GDM1 (cell line): ENCODE measurements around the gene PHACTR1.
"Not testable (repeated sequence)": the region's sequence is repeated elsewhere in the genome, so short reads cannot be mapped to it uniquely, and the experiment has no call there.

ENCODE experiments used
- DNase-seq: peaks from one replicate; lab custom pipeline; 2025; lab: John Stamatoyannopoulos, UW

Gene PHACTR1

DNA sequence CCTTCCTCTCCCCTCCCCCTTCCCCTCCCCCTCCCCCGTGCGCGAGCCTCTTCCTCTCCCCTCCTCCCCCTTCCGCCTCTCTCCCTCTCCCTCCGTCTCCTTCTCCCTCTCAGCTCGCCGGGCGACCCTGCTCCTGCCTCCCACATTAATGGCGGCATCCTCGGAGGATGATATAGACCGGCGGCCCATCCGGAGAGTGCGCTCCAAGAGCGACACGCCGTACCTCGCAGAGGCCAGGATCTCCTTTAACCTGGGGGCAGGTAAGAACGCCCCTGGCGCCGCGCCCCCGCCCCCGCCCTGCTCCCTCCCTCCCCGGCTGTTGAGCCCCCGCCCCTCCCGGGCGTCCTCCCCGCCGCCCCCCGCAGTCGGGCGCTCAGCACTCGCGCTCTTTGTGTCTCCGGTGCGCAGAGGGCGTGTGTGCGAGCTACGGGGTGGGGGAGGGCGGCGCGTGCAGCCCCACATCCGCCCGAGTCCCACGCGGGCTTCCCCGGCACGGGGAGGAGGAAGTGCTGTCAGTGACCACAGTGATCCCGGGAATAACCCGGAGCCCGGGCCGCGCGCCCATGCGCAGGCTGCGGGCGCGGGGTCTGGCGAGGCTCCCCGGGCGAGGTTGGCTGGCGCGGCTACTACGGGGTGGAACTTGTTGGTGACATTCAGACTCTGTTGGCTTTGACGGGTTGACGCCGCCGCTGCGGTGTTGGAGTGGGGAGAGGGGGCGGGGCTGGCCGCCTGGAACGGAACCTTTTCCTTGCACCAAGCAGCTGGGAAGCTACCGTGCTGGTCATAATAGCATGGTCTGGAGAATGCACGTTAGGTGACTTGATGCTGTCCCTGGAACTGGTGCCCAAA lies 33.2 kb downstream of the PHACTR1 start:
- no peak for DNase-seq

DNA sequence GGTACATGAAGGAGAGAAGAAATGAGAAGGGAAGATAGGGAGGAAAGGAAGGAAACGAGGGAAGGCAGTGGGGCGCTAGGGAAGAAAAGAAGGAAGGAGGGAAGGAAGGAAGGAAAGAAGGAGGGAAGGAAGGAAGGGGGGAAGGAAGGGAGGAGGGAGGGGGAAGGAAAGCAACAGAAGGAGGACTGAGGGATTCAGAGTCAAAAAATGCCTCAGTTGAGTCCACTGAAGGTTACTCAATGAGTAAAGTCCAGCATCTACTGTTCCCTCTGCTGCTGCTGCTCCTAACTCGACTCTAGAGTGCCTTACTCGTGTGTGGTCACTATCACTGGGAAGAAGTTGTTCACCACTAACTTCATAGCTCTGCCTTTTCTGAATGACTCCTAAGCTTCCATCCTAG lies 33.8 kb downstream of the PHACTR1 start:
- no peak for DNase-seq

DNA sequence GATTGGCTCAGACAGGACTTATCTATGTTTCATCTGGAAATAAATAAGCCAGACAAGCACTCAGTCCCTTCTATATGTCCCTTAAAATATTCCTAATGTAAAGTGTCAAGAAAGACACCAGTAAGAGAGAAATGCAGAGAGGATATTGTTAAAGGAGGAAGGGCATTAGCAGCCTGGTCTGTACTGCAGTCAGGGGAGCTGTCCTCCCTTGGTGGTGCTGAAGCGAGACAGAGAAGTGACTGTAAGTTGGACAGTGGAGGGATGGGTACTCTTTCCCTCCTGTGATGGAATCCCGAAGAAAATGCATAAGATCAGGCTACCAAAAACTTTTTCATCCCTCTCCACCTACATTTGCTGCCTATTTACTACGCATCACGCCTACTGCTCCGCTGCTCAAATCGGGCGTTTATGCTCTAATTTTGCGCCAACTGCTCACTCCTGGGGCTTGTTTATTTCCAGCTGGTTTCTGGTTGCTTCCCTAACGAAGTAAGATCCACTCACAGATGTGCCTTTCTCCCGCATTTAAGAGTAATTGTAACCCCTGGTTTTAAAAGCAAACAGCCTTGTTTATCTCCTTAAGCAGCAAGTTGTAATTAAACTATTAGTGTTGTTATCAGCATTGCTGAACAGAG lies 35.2 kb downstream of the PHACTR1 start:
- peak; percentile 18 for DNase-seq

DNA sequence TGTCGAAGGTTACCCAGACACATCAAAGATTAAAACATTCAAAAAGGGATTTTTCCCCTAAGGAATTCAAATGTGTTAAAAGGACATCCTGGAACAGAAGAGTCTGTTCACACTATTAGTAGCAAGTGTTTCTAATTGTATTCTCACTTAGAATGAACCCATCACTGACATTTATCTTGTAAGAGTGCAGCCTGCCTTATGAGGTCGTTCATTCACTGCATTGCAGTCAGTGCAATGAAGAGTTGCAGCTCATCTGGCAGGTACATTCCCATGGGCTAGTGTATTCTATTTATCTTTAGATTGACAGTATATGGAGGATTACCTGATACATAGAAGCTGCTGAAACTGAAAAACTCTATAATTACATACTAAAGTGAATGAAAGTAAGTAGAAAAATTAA lies 36.5 kb downstream of the PHACTR1 start:
- DNase-seq: no peak

DNA sequence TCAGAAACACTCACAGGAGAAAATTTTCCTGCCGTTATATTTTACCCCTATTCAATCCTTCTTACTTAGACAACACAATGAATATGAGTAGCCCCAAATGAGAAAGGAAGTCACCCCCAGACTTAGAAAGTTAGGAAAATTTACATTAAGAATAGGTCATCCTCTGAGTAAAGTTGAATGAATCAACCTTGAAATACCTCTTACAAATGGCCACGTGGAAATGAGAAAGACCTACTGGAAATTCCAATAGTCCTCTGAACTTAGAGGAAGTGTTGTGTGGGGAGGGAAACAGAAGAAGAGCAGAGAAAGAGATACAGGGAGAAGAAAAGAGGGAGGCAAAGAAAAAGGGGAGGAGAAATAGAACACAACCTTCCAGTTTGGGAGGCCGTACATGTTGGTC lies 43.7 kb downstream of the PHACTR1 start:
- DNase-seq: no peak

DNA sequence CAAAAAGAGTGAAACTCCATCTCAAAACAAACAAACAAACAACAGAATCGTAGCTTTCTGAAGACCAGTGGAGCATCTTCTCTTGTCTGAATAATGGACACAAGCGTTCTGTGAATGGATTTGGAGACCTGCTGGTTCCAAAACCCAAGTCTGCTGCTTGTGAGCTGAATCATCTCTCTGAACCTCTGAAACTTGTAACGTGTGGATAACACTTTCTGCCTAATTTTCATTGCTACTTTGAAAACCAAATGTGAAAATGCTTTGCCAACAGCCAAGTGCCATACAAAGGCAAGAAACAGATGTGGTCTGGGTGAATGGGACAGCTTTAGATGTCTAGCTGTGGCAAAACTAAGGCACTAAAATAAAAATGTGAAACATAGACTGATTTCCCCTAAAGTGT lies 44.3 kb downstream of the PHACTR1 start:
- no peak for DNase-seq

DNA sequence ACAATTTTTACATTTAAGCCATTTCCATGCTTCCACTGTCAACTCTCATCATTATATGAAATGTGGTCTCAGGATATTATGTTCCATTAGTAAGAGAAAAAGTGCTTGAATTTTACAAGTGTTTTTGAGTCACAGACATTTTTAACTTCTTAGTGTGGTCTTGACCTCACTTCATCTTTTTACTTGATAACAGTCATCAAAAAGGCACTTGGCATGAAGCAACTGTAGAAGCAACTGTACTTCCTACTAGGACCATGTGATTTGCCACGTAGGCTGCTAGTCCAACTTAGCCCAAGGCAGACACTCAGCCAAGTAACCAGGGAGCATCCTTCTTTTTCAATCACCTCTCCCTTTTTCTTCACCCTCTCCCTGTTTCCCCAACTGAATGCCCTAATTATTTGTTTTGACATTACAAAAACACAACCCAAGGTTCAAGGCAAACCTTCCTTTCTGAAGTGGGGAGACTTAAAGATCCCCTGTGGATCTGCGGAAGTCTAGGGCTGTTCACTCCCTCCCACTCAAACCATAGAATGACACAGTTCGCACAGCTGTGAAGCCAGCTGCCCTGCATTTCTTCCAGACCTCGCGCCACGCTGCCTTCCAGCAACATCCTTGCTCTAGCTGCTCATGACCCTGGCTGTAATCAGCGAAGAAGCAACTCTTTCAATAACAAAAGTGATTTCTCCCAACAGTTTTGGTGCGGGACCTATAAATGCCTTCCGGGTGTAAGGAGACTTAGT lies 45.0 kb downstream of the PHACTR1 start:
- DNase-seq: no peak

DNA sequence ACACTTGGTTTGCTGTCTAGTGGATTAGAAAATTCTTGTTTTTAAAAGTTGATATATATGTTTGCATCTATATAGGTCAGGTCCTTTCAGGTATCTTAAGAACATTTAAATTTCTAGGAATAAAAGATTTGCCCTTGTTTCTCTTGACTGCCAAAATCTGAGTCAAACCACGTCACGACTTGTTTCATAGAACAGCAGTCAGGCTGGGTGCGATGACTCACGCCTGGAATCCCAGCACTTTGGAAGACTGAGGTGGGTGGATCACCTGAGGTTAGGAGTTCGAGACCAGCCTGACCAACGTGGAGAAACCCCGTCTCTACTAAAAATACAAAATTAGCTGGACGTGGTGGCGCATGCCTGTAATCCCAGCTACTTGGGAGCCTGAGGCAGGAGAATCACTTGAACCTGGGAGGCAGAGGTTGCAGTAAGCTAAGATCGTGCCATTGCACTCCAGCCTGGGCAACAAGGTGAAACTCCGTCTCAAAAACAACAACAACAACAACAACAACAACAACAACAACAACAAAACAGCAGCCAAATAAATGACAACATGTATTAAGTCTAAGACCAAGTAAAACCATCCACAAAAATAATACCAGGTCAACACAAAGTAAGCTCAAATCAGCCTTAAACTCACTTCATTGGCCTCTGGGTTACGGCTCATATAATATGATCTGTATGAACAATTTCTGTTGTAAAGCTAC lies 46.3 kb downstream of the PHACTR1 start:
- DNase-seq: not testable (repeated sequence)

DNA sequence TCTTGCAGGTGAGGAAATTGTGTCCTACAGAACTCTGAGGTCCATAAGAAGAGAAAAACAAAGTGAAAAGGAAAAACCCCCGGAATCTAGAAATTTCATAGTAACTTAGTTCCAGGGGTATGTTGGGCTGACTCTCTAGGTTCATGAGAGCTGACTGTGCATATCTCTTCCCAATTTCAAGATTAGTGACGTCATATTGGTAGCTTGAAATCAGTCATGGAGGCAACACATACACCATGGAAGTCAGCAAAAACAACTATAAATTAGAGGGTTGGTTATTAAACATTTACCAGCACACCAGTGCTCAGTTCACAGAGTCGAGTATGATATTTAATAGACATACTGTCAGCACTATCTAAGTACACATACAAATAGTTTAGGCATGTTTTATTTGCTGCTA lies 49.8 kb downstream of the PHACTR1 start:
- DNase-seq: no peak

DNA sequence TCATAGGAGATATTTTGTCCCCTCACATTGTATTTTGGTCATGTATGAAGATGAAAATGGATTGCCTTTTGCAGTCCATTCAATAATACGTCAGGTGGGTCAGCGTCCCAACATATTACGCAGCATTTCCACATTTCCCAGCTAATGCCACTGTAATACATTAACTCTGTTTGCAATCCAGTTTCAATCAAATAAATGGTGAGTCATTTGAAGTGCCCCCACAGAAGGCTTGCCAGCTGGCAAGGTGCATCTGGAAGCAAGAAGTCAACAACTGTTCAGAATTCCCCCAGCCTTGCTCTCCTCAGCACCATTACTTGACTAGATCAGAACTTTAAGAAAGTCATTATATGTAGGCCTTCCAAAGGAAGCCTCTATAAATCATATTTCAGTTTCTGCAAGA lies 50.4 kb downstream of the PHACTR1 start:
- no peak for DNase-seq

DNA sequence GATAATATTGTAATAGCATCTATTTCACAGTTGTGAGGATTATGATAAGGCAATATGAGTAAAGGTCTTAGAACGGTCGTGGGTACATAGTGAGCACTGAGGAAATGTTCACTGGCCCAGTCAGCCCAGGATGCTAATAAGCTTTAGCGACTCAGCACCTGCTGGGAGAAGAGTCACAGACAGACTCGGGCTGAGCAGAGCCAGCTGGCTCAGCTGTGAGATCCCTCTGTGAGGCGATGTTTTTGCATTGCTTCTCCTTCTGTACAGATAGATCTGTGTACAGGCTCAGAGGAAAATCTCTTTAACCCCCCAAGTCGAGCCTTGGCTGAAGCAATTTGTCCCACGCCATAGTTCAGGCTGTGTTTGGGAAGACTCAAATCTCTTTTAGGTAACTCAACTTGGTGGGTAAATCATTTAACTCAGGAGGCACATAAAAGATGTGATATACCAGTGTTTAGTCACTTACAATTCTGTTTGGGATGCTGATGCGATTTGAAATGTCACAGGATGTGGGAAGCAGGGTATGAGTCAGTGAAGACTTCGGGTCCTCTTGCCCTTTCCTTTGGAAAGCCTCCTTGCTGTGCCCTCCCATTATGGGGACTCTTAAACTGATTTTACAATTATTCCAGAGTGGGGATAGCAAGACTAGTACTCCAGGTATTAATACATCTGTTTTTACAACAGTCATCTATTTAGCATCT lies 53.1 kb downstream of the PHACTR1 start:
- no peak for DNase-seq

DNA sequence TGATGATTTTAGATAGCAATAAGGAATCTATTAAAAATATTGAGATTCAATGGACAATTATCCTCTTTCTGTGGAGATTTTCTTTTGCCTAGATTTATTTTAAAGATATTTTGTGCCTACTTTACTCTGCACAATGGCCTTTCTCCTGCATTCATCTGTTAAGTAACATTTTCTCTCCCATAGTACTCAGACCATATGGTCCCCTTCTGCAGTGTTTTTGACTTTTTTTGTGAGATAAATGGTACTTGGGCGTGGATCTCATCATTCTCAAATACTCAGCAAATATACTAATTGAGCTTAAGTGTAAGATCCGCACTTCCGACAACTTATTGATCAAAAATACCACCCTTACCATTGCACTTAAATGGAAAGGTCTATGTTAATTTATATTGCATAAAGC lies 55.8 kb downstream of the PHACTR1 start:
- DNase-seq: no peak

DNA sequence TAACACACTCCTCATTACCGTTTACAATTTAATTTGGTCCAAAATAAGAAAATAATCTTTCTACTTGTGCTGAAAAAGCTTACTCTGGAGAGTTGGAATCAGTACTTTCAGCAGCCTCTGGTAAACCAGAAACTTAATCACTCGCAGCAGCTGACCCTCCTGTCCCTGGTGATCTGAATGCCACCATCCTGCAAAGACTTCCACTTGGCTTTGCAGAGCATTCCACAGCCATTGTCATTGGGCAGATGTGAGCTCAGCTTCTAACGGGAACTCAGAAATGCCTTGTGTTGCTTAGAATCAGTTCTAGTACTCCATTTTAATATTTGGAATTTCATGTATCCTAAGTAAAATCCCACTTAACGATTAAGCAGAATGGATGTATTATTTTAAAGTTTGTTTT lies 59.7 kb downstream of the PHACTR1 start:
- no peak for DNase-seq

DNA sequence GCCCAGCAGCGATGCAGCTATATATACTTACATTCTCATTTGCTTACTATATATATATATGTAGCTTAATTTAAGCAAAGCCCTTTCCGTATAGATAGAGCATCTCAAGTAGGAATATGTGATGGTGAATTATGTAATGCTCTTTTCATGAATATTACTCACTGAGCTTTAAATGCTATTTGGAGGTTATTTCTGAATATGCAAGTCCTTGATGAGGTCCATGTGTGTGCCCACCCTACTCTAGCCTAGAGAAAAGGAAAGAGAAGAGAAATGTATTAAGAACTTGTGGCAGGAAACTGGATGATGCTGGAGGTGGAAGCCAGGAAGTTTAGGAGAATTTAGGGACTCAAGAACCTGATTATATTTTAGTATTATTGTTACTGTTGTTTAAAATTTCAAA lies 63.2 kb downstream of the PHACTR1 start:
- no peak for DNase-seq

DNA sequence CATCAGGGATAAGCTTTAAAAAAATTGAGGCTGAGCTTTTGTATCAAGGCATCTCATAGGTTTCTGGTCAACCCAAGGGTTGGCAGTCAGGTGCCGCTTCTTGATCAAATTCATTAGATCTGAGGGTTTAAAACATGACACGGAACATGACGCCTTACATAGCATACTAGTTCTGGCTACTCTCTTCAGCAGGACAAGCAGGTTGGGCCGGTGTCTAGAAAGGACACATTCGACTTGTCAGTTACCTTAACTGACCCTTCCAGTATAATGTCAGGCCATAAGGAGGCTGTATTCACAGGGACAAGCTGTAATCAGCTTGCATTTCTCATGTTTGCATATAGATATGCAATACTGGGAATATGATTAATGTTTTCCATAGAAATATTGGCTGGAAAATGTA lies 65.6 kb downstream of the PHACTR1 start:
- DNase-seq: no peak

DNA sequence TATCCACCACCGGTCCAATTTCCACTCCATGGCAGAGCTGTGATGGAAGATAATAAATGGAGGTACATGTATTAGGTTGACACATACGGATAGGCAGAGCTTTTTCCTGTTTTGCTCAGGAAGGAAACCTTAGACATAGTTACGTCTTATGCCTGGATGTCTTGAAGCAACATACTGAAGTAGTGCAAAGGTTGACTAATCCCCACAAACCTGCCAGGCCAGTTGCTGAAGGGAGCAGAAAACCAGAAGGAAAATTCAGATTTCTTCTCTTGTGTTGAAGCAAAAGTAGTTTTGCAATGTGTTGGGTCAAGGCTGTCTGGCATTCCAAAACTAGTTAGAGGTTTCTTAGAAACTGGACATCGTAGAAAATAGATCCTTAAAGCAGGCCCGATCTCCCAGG lies 68.7 kb downstream of the PHACTR1 start:
- no peak for DNase-seq

DNA sequence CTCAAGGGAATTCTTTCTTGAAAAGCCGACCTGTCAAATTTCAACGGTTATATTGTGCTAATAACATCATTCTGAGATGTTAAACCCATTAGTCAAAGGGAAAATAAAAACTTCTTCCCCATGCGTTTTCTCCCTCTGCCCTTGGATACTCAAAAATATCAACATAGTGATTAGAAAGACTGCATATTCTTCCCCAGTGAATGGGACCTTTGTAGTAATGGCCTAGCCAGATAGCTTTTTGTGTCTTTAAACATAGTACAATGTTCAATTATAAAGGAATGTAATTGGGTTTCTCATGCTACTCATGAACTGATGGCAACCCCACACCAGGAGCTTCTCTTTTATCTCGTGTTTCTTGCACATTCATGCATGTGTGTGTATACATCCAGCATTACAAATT lies 69.4 kb downstream of the PHACTR1 start:
- no peak for DNase-seq

DNA sequence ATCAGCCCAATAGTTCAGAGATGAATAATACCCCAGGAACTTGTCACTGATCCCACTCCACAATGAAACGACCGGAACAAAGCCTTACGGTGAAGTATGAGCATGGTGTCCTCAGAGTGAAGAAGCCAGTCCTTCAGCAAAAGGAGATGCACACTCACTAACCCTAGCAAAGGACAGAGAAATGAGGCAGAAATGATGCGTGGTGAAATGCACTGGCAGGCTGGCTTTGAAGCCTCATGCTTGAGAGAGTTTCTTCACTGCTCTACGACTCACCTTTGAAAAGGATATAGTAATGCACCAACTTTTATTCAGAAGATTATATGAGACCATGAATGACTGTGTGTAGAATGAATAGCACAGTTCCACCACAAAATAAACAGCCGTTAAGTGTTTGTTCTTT lies 74.8 kb downstream of the PHACTR1 start:
- no peak for DNase-seq

DNA sequence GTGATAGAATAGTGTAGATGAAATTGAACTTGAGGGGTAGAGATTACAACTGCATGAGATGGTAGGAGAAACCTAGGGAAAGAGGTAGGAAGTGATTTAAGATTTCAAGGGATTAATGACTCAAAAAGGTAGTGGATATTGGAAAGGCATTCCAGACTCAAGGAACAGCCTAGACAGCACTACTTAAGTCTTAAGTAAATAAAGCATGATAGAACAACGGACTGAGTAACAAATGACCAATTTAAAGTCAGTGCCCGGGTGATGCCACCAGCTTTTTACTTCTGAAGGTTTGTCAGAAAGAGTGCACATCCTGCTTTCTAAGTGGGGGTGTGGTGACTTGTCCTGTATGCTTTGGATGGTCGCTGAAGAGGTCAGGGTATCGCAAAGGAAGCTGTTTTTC lies 81.8 kb downstream of the PHACTR1 start:
- no peak for DNase-seq

DNA sequence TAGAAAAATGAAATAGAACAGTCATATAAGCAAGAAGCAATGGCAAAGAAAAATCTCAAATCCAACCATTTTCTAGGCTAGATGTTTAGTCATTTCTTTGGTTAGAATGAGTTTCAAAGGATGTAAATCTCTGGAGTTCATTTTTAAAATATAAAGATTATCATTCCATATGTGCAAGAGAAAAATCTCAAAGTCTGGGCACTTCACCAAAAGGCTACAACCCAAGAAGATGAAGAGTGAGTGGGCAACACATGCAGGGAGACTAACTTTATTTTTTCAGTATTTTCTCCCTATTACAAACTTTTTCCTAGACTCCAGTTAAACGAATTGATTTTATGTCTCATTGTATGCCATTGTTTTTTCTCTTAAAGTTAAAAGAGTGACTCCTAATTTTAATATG lies 83.6 kb downstream of the PHACTR1 start:
- DNase-seq: no peak

DNA sequence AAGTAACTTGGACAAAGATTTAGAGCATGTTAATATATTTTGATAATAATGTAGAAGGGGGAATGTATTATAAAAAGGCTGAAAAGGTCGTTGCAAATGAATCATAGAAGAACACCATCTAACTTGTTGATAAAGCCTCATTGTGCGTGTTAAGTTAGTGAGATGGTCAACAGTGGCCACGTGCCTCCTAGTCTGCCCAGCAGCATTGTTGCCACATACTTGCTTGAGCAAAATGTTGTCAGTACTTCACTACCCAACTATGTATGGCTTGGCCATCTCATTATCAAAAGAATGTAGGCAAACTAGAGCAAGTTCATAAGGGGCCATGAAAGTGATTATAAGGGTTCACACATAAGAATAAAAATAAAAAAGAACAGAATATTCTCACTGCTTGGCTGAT lies 84.6 kb downstream of the PHACTR1 start:
- no peak for DNase-seq

DNA sequence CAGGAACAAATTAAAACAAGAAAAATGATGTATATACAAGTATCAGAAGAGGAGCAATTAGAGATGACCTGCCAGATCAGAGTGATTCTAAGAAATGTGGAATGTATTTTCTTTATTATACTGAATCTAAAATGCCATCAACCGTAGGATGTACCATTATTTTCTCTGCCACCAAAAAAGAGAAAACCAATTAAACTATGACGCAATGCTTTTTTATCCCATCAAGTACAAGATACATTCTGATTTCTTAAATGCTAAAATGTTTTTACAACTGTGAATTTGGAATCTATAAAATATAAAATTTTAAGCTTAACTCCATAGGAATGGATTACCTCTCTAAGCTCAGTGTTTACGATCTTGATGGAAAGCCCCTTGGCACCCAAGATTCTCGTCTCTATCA lies 85.9 kb downstream of the PHACTR1 start:
- no peak for DNase-seq
